GM23248 (cell line): ENCODE data around the gene CLCN6.

Experiments
- EZH2 ChIP-seq: fragments of 200-600 bp; sonication (generic); IDR thresholded peaks from 2 replicates; pipeline ENCODE4 v1.6.1; 2018; ENCODE audit warnings: antibody characterized with exemption, mild to moderate bottlenecking; ENCODE audit not compliant: insufficient read depth, poor library complexity, severe bottlenecking
- EZH2phosphoT487 ChIP-seq: fragments of 200-600 bp; sonication (generic); IDR thresholded peaks from 2 replicates; pipeline ENCODE4 v1.6.1; 2018; ENCODE audit warnings: antibody characterized with exemption, moderate library complexity, mild to moderate bottlenecking, low read depth; ENCODE audit not compliant: insufficient read depth

GRCh38 chr1:11787804-11788436 lies 18.1 kb upstream of the CLCN6 start:
- TF ChIP-seq EZH2, result no peak
- TF ChIP-seq EZH2phosphoT487, result no peak
